Kidney (tissue), 14 donors: ENCODE data around the gene CD37. TPM values are rescaled to one million over a fixed set of nuclear protein-coding genes. Genes with fewer than 3 reads are reported as not detected.

Experiments used
- DNase-seq, 5 donors: peaks; one replicate each; pipeline ENCODE4 v3.0.0-alpha.2; 2013 to 2020
- FAIRE-seq: peaks from 2 replicates; lab custom pipeline; 2012; peaks lifted over from hg19 to GRCh38; lab: Jason Lieb, UNC
- H3K27ac ChIP-seq, 2 donors: one replicate each; pipeline ENCODE4 v1.7.0; 2013; ENCODE audit warnings: low read depth in 2 of 2, low read length in 2 of 2, inconsistent platforms in 1 of 2
- H3K27me3 ChIP-seq: one replicate; pipeline ENCODE4 v1.7.1; 2013; ENCODE audit warnings: low read length, inconsistent platforms; ENCODE audit not compliant: control insufficient read depth, insufficient read depth
- H3K36me3 ChIP-seq, 3 donors: one replicate each; pipeline versions ENCODE4 v1.7.0 to v1.7.1; 2013; ENCODE audit warnings: low read length in 3 of 3, control low read depth in 1 of 3, inconsistent platforms in 1 of 3; ENCODE audit not compliant: insufficient read depth in 3 of 3, control insufficient read depth in 2 of 3
- H3K4me1 ChIP-seq, 3 donors: one replicate each; pipeline versions ENCODE4 v1.7.0 to v1.7.1; 2013; ENCODE audit warnings: low read length in 3 of 3, inconsistent platforms in 1 of 3, low read depth in 1 of 3; ENCODE audit not compliant: control insufficient read depth in 2 of 3, insufficient read depth in 2 of 3
- H3K4me3 ChIP-seq, 3 donors: one replicate each; pipeline versions ENCODE4 v1.7.0 to v1.8.1; 2013; ENCODE audit warnings: low read length in 3 of 3, control low read depth in 1 of 3, inconsistent platforms in 1 of 3
- H3K9ac ChIP-seq, 3 donors: one replicate each; pipeline versions ENCODE4 v1.7.0 to v1.7.1; 2013; ENCODE audit warnings: low read length in 3 of 3, control low read depth in 1 of 3, inconsistent platforms in 1 of 3
- H3K9me3 ChIP-seq, 3 donors: one replicate each; pipeline versions ENCODE4 v1.7.0 to v1.7.1; 2013; ENCODE audit warnings: low read length in 3 of 3, control low read depth in 1 of 3, inconsistent platforms in 1 of 3; ENCODE audit not compliant: control insufficient read depth in 2 of 3, insufficient read depth in 1 of 3
- CTCF ChIP-seq: IDR thresholded peaks from 3 replicates; pipeline ENCODE4 v1.5.1; 2012; ENCODE audit warnings: mild to moderate bottlenecking, moderate library complexity, borderline replicate concordance; ENCODE audit not compliant: insufficient read depth; ENCODE audit errors: extremely low read depth
- intact Hi-C: fragments of 100-400 bp; cut with DNase I; formaldehyde crosslinking; loops from one replicate; pipeline ENCODE4 v1.11.1; 2022
- polyA plus RNA-seq: library from polyadenylated mRNA; stranded (reverse); fragments of 350-450 nt; fragmentation: Illumina TruSeq; extraction: RNeasy Lipid Tissue Mini Kit (QIAGEN cat#74804); gene quantifications from one replicate; pipeline ENCODE4 v1.2.3, GENCODE V29; 2014; ENCODE audit warnings: low read depth, low replicate concordance; ENCODE audit not compliant: insufficient read depth
- total RNA-seq: library from RNA; stranded (reverse); fragmentation: NEBNext Ultra II Directional; extraction: Animal tissue kit (Norgen Biotek cat#: 25700); gene quantifications from one replicate; pipeline ENCODE4 v1.2.1, GENCODE V29; 2021
- donor health status: control.
- donor health status: control.
- donor health status: control.
- donor health status: control.
- donor health status: control.
- donor health status: DM: yes; HTN: yes; CAD: no.
- donor health status: Normal renal cell carcinoma (clear cell type).

Gene CD37
- total and polyA plus RNA-seq, 2 donors from 2014 or later, result 3.8 to 35.7 TPM

- no peak for TF ChIP-seq CTCF
- H3K9ac ChIP-seq, result no peak overlapping the region
- H3K4me3 ChIP-seq, result no peak overlapping the region
- no peaks in the 10 kb centered on the region for H3K4me1 ChIP-seq
- intact Hi-C loops, result no loop called here
- H3K9me3 ChIP-seq, result no peaks in the 10 kb centered on the region
- H3K27ac ChIP-seq, result no peak overlapping the region
- DNase-seq (no peak), FAIRE-seq (no peak)
- no peaks in the 10 kb centered on the region for H3K27me3 ChIP-seq
- H3K36me3 ChIP-seq, result peaks cover 0 to 3% (median 0%) of the 10 kb centered on the region in 3 donors
Measured at GRCh38 chr19:49309087-49309486, 26.1 kb upstream of the CD37 start.

GRCh38 chr19:49315111-49315510 lies 20.1 kb upstream of the CD37 start:
- FAIRE-seq, result no peak
- no peak for TF ChIP-seq CTCF

GRCh38 chr19:49316284-49316683 lies 18.9 kb upstream of the CD37 start:
- Histone ChIP-seq H3K4me3 (no peak overlapping the region), H3K27ac (no peak overlapping the region), H3K4me1 (no peaks in the 10 kb centered on the region), H3K36me3 (peaks cover 0 to 4% (median 3%) of the 10 kb centered on the region in 3 donors), H3K9me3 (peaks cover 0 to 4% (median 2%) of the 10 kb centered on the region in 3 donors), H3K27me3 (no peaks in the 10 kb centered on the region), H3K9ac (no peak overlapping the region)
- FAIRE-seq, result no peak
- DNase-seq, result no peak
- intact Hi-C loops, result no loop called here
- TF ChIP-seq CTCF, result no peak

More at GRCh38 chr19:49315111-49315510, 20.1 kb upstream of the CD37 start:
- H3K36me3 ChIP-seq, result peaks cover 0 to 4% (median 3%) of the 10 kb centered on the region in 3 donors
- peak in 1 of 5 donors; percentile 8 for DNase-seq
- H3K9me3 ChIP-seq, result peaks cover 0 to 4% (median 0%) of the 10 kb centered on the region in 3 donors
- no peak overlapping the region for H3K9ac ChIP-seq
- no peak overlapping the region for H3K27ac ChIP-seq
- intact Hi-C loops, result no loop called here
- no peaks in the 10 kb centered on the region for H3K4me1 ChIP-seq
- H3K27me3 ChIP-seq, result no peaks in the 10 kb centered on the region
- no peak overlapping the region for H3K4me3 ChIP-seq

- no peaks in the 10 kb centered on the region for H3K27me3 ChIP-seq
- no peak for FAIRE-seq
- no peak for DNase-seq
- no peak overlapping the region for H3K27ac ChIP-seq
- H3K4me1 ChIP-seq, result no peaks in the 10 kb centered on the region
- peaks cover 0 to 4% (median 0%) of the 10 kb centered on the region in 3 donors for H3K36me3 ChIP-seq
- no peak overlapping the region for H3K9ac ChIP-seq
- no peak for TF ChIP-seq CTCF
- no peak overlapping the region for H3K4me3 ChIP-seq
- intact Hi-C loops, result no loop called here
- peaks cover 0 to 4% (median 2%) of the 10 kb centered on the region in 3 donors for H3K9me3 ChIP-seq
Measured at GRCh38 chr19:49318296-49318695, 16.9 kb upstream of the CD37 start.
